Measurements from ENCODE around the gene TMEM140. TPM values are rescaled to one million over a fixed set of nuclear protein-coding genes. Genes with fewer than 3 reads are reported as not detected.
A peak's percentile ranks its signal among the peaks of the same experiment; 100 is the strongest.

TMEM140 gene
- total and polyA plus RNA-seq, 9 of the 15 experiments (the other 6 are each of a cell fraction or from before 2014, with no cell fraction given), result 0.03 to 0.82 (median 0.23) TPM

DNA sequence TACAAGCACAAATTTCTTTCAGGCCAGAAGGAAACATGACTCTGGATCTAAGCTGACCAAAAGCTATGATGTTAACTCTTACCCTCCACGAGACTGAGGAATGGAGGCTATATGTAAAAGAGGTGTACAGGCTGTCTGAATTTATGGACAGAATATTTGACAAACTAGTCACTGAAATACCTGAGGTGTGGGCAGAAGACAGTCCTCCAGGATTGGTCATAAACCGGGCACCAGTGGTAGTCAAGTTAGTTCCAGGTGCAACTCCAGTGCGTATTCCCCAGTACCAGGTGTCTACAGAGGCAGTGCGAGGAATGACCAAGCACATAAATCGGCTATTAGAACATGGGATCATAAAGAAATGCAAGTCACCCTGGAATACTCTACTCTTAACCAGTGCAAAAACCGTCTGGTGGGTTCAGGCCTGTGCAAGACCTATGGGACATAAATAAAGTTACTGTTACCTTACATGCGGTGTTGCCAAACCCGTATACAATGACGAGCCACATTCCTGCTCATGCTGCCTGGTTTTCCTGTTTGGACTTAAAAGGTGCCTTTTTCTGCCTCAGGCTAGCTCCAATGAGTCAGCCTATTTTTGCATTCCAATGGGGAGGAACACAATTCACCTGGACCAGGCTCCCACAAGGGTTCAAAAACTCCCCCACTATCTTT lies 29.3 kb downstream of the TMEM140 start:
- no TSS peak for BruUV-seq (replicated peaks)
- H3K4me2 ChIP-seq (ENCODE audit: insufficient read depth, low read length), result no peak overlapping the region
- ChIA-PET CTCF (ENCODE audit: low intra/inter-chr PET ratio) (no interaction called here), POLR2A (interaction anchor here (0.8 kb wide), 1 partner anchor 58 kb away, joined by 3 read pairs; no protein-coding TSS in a partner anchor)
- in situ Hi-C loops (cut with MboI) (no loop called here), intact Hi-C loops (cut with micrococcal nuclease) (loop anchor here (10.0 kb wide), 1 partner anchor 302 kb away; no protein-coding TSS in a partner anchor)
- no peak for DNase-seq (ENCODE audit: extremely low read depth in 1 of 4, low spot score in 3 of 4)
- H3K27ac ChIP-seq (ENCODE audit: extremely low read depth, low read depth, low read length), result no peak overlapping the region
- no peaks in the 10 kb centered on the region for H4K20me1 ChIP-seq (replicated peaks; ENCODE audit: control insufficient read depth, insufficient read depth, low read length)
- no peak overlapping the region for H3K9ac ChIP-seq (ENCODE audit: insufficient read depth in 1 of 2, low read depth in 2 of 2, low read length in 2 of 2)
- H3K4me1 ChIP-seq (replicated peaks in 1 of 2; ENCODE audit: control insufficient read depth in 2 of 2, insufficient read depth in 2 of 2, low read length in 2 of 2), result peaks cover 0 to 3% of the 10 kb centered on the region in 2 experiments; a peak in 2 of 5 replicates
- no peak for FAIRE-seq
- WGBS (ENCODE audit: insufficient coverage, low coverage, missing lambda C conversion rate), result 27% methylated on average over 9 of the region's 9 CpGs
- H2AFZ ChIP-seq (ENCODE audit: low read depth, low read length), result peak overlapping the region; percentile 23; the same call in 1 of the 2 replicates
- no peaks in the 10 kb centered on the region for H3K9me1 ChIP-seq (ENCODE audit: control insufficient read depth, insufficient read depth, low read length)
- ATAC-seq, result peak; percentile 54
- H3K4me3 ChIP-seq, result no peak overlapping the region
- no peaks in the 10 kb centered on the region for H3K36me3 ChIP-seq (ENCODE audit: control insufficient read depth, insufficient read depth, low read length)
- peaks cover 15% of the 10 kb centered on the region for H3K9me3 ChIP-seq (replicated peaks; ENCODE audit: control insufficient read depth, insufficient read depth, low read depth, low read length)
- H3K27me3 ChIP-seq (ENCODE audit: control insufficient read depth in 2 of 2, insufficient read depth in 2 of 2, low read length in 2 of 2), result no peaks in the 10 kb centered on the region
- H3K79me2 ChIP-seq (ENCODE audit: control insufficient read depth, insufficient read depth, low read length), result no peaks in the 10 kb centered on the region
- TF ChIP-seq CBX3 (IDR thresholded peaks at IDR 0.05; ENCODE audit: borderline replicate concordance in 1 of 2, low read length in 2 of 2) (no peak), NFE2 (IDR thresholded peaks at IDR 0.05; ENCODE audit: low read depth) (peak; percentile 61; the same call in 1 of the 2 replicates), TRIM24 (IDR thresholded peaks at IDR 0.05) (0 out of 4 replicates have a peak, but pooled peaks of 1 of the 2 experiments have one; percentile 5), NCOA2 (IDR thresholded peaks at IDR 0.05; ENCODE audit: partially characterized antibody in 2 of 2) (no peak), MAFG (tag; conservative IDR thresholded peaks at IDR 0.05) (peak; percentile 67), HDAC3 (IDR thresholded peaks at IDR 0.05; ENCODE audit: borderline replicate concordance, partially characterized antibody) (no peak), ZNF324 (CRISPR knock-in tag; IDR thresholded peaks at IDR 0.05) (no peak), C11orf30 (IDR thresholded peaks at IDR 0.05; ENCODE audit: low read depth) (peak; percentile 74)
- TF ChIP-seq, protein P1, sequence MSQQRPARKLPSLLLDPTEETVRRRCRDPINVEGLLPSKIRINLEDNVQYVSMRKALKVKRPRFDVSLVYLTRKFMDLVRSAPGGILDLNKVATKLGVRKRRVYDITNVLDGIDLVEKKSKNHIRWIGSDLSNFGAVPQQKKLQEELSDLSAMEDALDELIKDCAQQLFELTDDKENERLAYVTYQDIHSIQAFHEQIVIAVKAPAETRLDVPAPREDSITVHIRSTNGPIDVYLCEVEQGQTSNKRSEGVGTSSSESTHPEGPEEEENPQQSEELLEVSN (IDR thresholded peaks at IDR 0.05; ENCODE audit: borderline replicate concordance in 1 of 2, extremely low read depth in 1 of 2, insufficient read depth in 1 of 2, insufficient read length in 1 of 2, low read depth in 1 of 2, low read length in 1 of 2, poor library complexity in 1 of 2, severe bottlenecking in 1 of 2), result no peak
- TF ChIP-seq, protein P2, sequence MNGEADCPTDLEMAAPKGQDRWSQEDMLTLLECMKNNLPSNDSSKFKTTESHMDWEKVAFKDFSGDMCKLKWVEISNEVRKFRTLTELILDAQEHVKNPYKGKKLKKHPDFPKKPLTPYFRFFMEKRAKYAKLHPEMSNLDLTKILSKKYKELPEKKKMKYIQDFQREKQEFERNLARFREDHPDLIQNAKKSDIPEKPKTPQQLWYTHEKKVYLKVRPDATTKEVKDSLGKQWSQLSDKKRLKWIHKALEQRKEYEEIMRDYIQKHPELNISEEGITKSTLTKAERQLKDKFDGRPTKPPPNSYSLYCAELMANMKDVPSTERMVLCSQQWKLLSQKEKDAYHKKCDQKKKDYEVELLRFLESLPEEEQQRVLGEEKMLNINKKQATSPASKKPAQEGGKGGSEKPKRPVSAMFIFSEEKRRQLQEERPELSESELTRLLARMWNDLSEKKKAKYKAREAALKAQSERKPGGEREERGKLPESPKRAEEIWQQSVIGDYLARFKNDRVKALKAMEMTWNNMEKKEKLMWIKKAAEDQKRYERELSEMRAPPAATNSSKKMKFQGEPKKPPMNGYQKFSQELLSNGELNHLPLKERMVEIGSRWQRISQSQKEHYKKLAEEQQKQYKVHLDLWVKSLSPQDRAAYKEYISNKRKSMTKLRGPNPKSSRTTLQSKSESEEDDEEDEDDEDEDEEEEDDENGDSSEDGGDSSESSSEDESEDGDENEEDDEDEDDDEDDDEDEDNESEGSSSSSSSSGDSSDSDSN (IDR thresholded peaks at IDR 0.05; ENCODE audit: borderline replicate concordance in 1 of 2, low read depth in 2 of 2, low read length in 2 of 2), result no peak
- TF ChIP-seq, protein P3, sequence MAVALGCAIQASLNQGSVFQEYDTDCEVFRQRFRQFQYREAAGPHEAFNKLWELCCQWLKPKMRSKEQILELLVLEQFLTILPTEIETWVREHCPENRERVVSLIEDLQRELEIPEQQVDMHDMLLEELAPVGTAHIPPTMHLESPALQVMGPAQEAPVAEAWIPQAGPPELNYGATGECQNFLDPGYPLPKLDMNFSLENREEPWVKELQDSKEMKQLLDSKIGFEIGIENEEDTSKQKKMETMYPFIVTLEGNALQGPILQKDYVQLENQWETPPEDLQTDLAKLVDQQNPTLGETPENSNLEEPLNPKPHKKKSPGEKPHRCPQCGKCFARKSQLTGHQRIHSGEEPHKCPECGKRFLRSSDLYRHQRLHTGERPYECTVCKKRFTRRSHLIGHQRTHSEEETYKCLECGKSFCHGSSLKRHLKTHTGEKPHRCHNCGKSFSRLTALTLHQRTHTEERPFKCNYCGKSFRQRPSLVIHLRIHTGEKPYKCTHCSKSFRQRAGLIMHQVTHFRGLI (CRISPR knock-in tag; IDR thresholded peaks at IDR 0.05), result no peak
- TF ChIP-seq, protein P4, sequence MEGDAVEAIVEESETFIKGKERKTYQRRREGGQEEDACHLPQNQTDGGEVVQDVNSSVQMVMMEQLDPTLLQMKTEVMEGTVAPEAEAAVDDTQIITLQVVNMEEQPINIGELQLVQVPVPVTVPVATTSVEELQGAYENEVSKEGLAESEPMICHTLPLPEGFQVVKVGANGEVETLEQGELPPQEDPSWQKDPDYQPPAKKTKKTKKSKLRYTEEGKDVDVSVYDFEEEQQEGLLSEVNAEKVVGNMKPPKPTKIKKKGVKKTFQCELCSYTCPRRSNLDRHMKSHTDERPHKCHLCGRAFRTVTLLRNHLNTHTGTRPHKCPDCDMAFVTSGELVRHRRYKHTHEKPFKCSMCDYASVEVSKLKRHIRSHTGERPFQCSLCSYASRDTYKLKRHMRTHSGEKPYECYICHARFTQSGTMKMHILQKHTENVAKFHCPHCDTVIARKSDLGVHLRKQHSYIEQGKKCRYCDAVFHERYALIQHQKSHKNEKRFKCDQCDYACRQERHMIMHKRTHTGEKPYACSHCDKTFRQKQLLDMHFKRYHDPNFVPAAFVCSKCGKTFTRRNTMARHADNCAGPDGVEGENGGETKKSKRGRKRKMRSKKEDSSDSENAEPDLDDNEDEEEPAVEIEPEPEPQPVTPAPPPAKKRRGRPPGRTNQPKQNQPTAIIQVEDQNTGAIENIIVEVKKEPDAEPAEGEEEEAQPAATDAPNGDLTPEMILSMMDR (IDR thresholded peaks at IDR 0.05 in 2 of 3, conservative IDR thresholded peaks at IDR 0.05 in 1 of 3; ENCODE audit: insufficient read depth in 2 of 3, low read depth in 1 of 3, low read length in 3 of 3), result no peak

Measured in K562 (cell line).